Activated CD4-positive, alpha-beta T cell treated with anti-CD3 and anti-CD28 coated beads, Interleukin-2, amount 50 U/mL, for 4 hours (primary cell): ENCODE measurements around the gene IST1.
"Not testable (repeated sequence)": the region's sequence is repeated elsewhere in the genome, so short reads cannot be mapped to it uniquely, and the experiment has no call there.

Source experiments
- DNase-seq, 2 experiments: peaks; one replicate each; pipeline ENCODE4 v3.0.0-alpha.2; 2020

The IST1 gene

DNA sequence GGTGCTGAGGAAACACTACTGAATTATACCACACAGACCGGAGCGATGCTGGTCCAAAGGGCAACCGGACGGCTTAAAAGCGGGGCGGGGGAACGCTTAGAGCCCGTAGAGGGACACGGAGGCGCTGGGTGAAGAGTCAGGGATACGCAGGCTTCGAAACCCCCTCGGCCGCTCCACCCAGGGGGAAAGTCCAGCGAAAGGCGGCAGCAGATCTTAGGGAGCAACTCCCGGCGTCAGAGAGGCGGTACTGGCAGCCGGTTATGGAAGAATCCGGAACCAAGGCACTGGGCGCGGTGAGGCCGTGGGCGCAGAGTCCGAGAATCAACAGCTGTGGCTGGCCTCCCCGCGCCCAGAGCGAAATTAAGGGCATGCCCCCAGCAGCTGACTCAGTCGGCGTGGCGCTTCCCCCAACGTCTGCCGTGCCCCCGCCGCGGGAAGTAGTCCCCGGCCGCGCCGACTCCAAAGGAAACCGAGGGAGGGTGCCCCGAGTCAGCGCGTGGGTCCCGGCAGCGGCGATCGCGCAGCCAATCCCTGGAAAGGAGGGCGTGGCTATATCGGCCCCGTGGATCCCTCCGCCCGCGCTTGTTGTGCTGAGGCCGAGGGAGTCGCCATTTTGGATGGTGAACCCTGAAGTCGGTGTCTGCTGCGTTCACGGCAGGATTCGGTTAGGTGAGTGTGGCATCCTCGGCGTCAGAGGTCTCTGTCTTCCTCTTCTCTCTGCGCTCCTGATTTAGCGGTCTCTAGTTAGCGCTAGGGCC lies at the start of gene IST1:
TSS of gene IST1 (plus strand) at position 611 of the 758 bp plus-strand sequence. CDS start 20,110 bp downstream, outside the sequence.
- DNase-seq, result peak; percentile 97 to 98

DNA sequence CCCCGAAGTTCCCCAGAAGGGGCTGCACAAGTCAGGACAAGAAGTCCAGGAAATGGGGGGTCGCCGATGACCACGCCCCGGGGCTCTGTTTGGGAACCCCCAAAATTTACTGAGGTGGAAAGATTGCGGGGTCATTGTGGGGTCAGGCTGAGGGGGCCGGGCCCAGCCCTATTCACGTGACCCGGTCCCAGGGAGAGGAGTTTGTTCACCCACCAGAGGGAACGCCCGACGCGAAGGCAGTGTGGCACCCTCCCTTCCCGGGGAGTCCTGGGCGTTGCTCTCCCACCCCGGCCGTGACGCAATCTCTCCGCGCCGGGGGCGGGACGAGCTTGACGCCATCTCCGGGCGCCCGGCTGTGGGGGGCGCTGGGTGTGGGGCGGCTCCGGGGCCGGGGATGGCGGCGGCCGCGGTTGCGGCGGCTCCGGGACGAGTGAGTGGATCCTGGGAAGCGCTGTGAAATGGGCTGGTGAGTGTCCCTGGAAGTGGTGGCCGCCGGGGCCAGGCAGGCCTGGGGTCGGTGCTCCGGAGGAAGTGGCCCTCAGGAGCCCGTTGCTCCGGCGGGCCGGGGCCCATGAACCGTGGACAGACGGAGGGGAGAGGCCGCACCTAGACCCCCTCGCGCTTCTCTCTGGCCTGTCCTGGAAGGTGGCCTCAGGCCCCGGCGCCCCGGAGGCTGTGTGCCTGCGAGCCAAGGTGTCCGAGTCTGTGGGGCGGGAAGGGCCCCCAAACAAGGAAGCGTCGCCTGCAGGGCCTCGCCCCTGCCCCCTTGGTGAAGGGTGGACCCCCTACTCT lies 49.5 kb upstream of the IST1 start, which contains the start of gene ATXN1L:
TSS of gene ATXN1L (plus strand) at position 338 of the 792 bp plus-strand sequence. CDS start 3,765 bp downstream, outside the sequence.
- DNase-seq, result peak; percentile 85 to 88

DNA sequence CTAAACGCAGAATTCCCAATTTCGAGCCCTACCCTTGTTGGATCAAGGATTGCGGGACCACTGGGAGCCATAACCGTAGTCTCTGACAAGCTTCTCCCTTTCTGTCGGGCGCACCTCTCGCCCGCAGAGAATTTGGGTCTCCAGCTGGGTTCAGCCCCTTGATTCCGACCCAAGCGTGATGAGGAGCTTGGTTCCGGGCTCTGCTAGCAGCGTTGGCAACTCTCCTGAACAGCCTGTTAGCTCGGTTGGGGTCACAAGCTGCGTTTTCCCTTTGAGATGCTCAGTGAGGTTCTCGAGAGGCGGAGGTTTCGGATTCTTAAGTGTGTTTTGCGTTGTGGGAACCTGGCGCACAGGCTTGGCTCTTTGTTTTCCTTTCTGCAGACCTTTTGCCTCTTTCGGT lies 48.9 kb upstream of the IST1 start:
- peak in 1 of 2 experiments; percentile 6 for DNase-seq

DNA sequence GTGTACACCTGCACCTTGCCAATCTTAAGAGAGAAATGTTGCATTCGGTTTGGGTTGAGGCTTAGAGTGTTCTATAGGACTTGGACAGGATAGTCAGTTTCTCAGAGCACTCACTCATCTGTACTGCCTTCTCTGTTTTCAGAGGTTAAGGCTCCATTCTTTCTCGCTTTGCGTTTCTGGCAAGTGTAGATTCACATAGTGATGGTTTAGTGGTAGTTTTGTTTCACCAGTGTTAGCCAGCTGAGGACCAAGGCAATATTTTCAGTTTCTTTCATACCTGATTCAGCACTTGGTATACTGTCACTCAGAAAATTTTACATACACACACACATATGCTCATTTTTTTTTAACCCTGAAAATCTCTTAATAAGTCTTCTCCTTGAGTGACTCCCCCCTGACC lies 48.2 kb upstream of the IST1 start:
- no peak for DNase-seq

DNA sequence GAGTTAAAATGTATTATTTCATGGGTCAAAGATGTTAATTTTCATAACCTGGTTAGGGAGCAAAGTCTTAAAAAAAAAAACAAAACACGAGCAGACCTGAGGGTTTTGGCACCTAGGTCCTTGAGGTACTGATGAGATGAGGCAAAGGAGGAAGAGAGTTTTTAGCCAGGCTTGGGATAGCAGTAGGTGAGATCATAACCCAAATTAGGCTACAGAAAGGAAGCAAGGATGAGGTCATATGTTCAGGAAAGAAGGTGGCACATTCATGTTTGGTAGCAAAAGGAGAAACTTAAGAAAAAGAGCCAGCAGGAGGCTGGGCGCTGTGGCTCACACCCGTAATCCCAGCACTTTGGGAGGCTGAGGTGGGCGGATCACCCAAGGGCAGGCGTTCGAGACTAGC lies 46.7 kb upstream of the IST1 start:
- no peak for DNase-seq

DNA sequence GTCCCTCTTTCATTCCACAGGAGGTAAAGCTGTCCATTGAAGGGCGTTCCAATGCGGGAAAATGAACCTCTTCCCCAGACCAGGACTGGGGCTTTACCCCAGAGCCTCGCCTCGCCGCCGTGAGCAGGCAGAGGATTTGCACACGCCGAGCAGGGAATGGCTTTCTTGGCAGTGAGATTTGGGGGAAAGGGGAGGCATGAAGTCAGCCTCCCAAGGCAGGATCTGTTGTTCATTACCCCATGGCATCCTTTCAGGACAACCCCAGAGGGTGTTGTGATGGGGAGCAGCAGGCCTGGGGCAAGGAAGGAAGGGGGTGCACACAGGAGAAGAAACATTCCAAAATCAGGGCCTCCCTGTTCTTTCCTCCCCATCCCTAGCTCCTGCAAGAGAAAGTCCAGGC lies 43.6 kb upstream of the IST1 start:
- DNase-seq, result no peak

DNA sequence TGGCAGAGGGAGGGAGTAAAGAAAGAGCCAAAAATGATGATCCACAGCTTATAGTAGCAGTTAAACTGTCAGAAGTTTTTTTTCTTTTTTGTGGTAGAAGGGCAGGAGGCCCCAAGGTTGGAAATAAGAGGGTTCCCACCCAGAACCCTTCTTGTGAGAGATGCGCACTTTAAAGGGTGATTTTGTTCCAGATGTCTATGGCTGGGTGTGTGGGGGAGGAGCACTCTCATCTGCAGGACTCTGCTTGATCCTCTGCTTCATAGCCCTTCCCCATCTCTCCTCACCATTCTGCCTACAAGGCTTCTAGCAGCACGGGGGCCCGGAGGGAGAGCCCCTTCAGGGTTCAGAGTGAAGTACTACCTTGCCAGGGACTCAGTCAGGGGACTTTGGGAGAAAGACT lies 43.2 kb upstream of the IST1 start:
- DNase-seq, result no peak

DNA sequence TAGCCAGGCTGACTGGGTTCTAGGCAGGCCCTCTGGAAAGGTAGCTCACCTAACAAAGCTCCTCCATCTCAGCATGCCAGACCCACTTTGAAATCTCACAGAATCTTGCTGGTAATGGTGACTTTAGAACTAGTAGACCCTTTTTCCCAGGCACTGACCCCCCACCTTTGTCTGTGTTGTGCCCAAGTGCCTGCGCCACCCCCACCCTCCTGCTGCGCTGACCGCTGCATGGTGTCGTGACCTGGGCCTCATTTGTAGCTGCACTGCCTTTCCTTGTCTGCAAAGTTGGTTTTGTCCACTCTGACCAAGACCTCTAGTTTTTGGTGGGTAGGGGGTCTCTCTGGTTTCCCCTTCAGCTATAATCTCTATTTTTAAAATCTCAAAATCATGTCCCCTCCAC lies 42.8 kb upstream of the IST1 start:
- DNase-seq, result no peak

DNA sequence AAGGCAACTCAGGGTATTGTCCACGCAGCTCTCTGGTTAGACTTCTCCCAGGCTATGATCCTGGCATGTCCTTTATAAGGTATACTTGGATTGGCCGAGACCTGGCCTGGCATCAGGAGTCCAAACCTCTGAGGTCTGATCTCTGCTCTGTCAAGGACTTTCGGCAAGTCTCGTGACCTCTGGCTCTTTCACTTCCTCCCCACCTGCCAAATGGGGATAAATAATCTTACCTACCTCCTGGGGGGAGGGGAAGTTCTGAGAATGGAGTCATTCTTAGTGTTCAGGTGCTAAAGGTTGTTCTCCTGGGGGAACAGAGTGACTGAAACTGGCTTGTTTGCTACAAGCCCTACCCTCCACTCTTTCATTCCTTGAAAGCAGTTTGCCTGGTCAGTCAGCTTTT lies 41.9 kb upstream of the IST1 start:
- no peak for DNase-seq

DNA sequence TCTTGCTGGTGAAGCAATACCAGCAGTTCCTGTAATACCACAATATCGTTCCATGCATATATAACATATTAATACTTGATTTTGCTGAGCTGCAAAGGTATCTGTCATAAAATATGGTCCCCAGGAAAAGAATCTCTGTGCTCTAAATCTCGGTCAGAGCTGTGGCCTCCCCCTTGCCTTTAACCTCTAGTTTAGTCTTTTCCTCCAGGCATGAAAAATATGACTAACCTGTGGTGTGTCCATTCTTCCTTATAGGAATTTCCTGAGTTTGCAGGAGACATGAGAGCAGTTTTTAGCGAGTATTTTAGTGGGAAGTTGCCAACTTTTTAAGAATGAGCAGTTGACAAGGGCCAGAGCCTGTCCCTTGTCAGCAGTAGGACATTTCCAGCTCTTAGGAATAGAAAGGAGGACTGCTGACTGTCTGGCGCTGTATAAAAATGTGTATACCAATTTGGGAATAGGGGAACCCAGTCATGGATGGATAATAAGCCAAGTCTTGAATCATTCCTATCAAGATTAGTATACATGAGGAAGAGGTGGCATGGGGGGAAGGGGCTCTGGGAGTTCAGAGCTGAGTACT lies 40.9 kb upstream of the IST1 start:
- DNase-seq, result no peak

DNA sequence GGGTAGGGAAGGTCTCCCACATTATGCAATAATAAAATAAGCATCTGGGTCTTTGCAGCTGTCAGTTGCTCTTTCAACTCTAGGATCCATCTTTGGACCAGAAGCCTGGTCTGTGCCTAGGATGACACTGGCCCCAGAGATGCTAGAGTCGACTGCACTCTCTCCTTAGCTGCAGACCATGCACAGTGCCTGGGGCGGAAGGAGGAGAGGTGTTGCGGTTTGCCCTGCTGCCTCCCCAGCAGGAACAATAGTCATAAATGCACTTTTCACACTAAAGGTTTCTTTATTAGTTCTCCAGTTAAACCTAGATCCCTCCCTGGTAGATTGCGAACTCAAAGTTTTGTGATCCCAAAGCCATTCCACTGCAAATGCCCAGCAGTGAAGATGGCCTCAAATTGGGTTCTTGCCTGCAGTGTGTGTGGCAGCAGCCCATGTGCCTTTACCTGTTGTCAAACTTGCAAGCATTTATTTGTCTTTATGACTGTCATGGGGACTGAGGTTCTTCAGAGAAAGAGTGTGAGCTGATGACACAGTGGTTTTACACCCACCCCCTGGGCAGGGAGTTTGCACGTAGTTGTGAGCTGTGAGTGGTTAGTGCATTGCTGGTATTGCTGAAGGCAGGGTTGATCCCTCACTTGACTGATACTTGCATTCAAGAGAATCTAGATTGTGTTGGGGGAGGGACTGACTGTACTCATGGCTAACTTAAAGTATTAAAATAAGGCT lies 39.2 kb upstream of the IST1 start:
- no peak for DNase-seq

DNA sequence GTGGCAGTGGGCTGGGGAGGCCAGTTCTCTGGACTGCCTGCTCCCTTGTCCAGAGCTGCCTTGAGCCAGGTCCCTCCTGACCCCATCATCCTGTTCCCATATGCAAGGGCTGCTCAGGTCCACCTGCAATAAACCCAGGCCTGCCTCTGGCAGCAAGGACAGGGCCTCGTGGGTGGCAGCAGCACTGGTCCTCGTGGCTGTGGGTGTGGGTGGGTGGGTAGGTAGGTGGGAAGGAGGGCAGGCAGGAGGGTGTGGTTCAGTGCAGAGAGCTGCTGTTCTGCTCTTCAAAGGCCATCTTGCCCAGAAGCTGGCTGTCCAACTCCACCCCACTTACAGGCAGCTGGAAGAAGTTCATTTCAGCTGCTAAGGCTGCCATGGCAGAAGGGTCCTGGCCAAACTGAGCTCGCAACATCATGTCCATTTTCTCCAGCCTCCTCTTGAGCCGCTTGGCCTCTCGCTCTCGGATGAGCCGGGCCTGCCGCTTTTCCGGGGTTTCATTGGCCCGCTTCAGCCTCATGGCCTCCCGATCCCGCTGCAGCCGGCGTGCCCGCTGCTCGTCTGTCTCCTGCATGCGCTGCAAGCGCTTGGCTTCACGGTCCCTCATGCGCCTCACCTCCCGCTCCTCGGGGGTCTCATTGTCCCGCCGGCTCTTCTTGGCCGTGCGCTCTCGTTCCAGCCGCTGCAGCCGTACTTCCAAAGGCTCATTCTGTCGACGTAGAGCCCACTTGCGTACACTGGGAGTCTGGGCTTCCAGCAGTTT lies 35.4 kb upstream of the IST1 start:
- DNase-seq, result no peak

DNA sequence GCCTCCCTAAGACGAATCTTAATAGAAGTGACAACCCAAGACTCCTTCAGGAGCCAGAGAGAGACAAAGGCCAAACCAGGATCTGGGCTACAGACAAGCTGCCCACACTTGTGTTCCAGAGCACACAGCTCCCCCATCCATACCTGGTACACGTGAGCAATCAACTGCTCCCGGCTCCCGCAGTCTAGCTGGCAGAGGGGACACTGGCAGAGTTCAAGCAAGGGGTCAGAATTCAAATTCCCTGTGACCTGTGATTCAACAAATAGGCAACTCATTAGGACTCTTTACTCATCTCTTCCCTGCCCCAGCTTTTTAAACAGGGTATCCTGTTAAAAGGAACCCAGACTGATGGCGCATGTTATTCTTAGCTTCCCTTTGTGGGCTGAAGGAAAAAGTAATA lies 31.3 kb upstream of the IST1 start:
- DNase-seq, result no peak

DNA sequence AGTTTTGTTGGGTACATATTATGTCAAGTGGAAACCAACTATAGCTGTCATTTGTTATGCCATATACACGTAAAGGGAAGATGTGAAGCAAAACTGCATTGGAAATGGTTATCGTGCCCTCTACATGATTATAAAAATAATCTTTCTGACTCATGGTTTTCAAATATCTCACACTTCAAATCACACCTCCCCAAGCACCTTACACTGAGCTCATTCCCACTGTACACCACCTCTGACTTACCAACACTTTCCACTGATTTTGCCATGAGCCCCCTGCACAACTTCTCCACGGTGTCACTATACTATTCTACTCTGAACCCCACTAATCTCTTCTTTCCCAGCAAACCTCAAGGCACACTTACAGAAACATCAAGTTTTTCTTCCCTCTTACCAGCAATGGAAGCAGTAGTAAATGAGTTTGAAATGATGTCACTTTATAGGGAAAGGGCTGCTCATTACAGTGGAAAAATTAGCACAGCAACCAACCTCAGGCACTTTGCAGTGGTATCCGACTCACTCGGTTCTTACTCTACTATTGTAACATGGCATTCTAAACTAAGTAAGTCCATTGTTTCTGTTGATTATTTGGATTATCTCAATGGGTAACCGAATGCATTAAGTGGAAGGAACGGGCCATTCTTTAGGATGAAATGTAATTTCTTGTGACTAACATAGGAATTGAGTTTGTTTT lies 30.0 kb upstream of the IST1 start:
- DNase-seq, result no peak

DNA sequence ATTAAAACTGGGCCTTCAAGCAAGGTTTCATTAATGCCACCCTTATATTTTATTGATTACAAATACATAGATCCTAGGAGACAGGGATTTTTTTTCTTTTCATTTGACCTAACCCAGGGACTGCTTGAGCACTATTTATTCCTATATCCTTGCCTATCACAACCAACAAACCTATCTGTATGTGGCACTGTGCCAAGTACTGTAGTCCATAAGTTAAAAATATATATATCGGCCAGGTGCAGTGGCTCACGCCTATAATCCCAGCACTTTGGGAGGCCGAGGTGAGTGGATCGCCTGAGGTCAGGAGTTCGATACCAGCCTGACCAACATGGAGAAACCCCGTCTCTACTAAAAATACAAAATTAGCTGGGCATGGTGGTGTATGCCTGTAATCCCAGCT lies 28.2 kb upstream of the IST1 start:
- not testable (repeated sequence) for DNase-seq

DNA sequence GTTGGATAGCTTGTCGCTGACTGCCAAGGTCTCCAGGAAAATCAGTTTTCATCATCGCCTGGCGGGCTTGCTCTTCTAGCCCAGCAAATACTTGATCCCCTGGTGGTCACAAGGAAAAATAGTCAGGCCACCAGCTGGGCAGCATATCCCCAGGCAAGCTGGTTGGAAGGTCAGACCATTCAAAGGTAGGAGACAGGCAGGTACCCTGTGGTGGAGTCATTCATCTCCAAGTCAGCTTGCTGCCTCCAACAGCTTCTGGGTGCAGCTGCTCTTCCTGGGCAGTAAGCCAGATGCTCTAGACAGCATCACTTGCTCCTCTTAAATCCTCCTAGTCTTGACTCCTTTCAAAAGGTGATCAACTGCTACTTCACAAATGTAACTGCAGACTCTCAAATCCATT lies 27.4 kb upstream of the IST1 start:
- DNase-seq, result no peak

DNA sequence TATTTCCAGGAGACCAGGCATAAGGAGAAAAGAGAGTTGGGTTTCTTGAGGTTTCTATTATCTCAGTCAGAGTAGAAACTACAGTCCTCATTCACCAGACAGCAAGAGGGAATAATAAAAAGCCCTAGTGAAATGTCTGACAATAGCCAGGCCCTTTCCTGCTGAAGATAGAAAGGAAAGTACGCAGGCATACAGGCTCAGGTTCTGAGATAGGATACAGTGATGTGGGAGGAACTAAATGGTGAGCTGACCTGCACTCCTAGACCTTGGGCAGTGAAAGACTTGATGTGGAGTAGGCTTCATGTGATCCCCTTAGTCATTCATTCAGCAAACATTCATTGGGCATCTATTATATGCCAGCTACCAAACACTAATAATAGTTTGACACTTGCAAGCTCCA lies 26.2 kb upstream of the IST1 start:
- DNase-seq, result no peak

DNA sequence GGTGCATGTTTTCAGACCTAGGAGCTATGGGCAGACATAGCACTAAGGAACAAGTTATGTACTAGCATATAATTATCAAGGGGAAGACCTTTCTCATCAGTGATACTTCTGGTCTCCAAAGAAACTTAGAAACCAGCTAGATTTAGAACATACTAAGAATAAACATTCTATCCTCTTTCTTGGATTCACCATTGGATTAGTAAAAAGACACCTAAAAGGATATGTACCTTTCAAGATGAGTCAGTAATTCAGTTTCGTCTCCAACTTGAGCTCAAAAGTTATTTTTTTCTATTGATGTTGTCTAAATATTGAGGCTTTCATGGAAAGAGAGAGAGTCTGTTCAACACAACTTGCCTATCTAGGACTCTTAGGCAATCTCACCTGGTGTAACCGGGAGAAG lies 24.5 kb upstream of the IST1 start:
- DNase-seq, result no peak

DNA sequence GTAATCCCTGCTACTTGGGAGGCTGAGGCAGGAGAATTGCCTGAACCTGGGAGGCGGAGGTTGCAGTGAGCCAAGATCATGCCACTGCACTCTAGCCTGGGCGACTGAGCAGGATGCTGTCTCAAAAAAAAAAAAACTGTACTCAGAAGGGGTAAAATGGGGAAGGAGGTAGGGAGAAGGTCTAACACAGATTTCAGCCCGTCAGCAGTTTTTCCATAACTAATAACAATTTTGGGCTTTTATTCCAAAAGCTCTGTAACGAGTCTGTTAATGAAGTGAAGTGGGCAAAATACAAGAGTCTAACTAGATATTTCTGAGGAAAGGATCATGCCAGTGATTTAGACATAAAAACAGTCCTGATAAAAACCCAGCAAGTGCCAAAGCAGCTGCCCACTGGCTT lies 22.1 kb upstream of the IST1 start:
- DNase-seq, result no peak

DNA sequence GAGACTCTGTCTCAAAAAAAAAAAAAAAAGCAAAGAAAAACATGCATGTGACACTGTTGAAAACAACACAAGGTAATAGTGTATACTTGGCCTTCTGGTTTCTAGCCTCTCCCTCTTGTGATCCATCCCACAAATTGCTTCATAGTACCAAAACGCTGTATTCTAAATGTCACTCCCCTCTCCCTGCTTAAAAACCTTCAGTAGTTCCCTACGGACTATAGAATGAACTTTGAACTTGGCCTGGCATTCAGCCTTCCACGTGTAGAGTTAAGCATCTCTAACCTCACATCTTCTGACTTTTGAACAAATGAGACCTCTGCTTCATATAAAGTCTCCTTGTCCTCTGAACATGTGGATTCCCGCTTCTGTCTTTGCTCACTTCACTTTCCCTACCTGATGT lies 16.4 kb upstream of the IST1 start:
- DNase-seq, result no peak

DNA sequence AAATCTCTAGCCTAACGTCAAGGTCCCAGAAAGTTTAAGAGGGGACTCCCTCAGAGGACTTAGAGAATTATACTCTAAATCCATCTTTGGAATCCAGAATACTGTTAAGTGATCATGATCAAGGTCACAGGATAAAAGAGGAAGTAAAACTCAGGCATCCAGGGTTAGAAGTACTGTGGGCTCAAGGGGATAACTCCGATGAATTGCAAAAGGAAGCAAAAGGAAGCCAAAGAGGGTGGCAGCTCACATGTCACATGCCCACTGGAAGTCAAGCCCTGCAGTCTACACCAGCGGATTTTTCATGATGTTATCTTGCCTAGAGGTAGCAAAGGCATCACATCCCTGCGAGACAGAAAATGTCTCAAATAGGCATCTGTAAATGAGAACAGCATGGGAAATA lies 15.2 kb upstream of the IST1 start:
- no peak for DNase-seq
